Thyroid gland (tissue), 4 donors: ENCODE results near the gene FAM217A. TPM values are rescaled to one million over a fixed set of nuclear protein-coding genes. Genes with fewer than 3 reads are reported as not detected.
A peak's percentile ranks its signal among the peaks of the same experiment; 100 is the strongest.

Experiments
- DNase-seq, 2 donors: peaks; one replicate each; pipeline ENCODE4 v3.0.0-alpha.2; 2019
- H3K27ac ChIP-seq, 3 donors: fragments of 200-600 bp; sonication (generic); 1 replicate in 2 of 3; 2 replicates in 1 of 3; pipeline ENCODE4 v1.5.1; 2016 to 2019; ENCODE audit warnings: mild to moderate bottlenecking in 1 of 3, moderate library complexity in 1 of 3
- H3K27me3 ChIP-seq: fragments of 200-600 bp; sonication (generic); one replicate; pipeline ENCODE4 v1.5.1; 2019
- H3K36me3 ChIP-seq, 2 donors: fragments of 200-600 bp; sonication (generic); one replicate each; pipeline ENCODE4 v1.5.1; 2016 to 2019
- H3K4me1 ChIP-seq, 2 donors: fragments of 200-600 bp; sonication (generic); one replicate each; pipeline ENCODE4 v1.5.1; 2017 to 2019
- H3K4me3 ChIP-seq, 3 donors: fragments of 200-600 bp; sonication (generic); replicated peaks in 1 of 3; 1 replicate in 2 of 3; 2 replicates in 1 of 3; pipeline ENCODE4 v1.5.1; 2016; ENCODE audit warnings: mild to moderate bottlenecking in 1 of 3
- H3K9me3 ChIP-seq: fragments of 200-600 bp; sonication (generic); one replicate; pipeline ENCODE4 v1.5.1; 2017
- POLR2A ChIP-seq, 2 donors: fragments of 450-650 bp; IDR thresholded peaks; one replicate each; pipeline ENCODE4 v1.6.1; 2017; ENCODE audit warnings: antibody characterized with exemption in 2 of 2, mild to moderate bottlenecking in 2 of 2, moderate library complexity in 1 of 2
- WGBS, 2 donors: methylation state at CpG; one replicate each; pipeline ENCODE4 v1.1.5; 2017; 5-methylcytosine and 5-hydroxymethylcytosine counted together
- intact Hi-C: fragments of 100-400 bp; cut with DNase I; formaldehyde crosslinking; loops from one replicate; pipeline ENCODE4 v1.15.1; 2023
- total RNA-seq, 4 donors: library from RNA; depleted of rRNA; stranded (reverse); fragments of >200 nt; gene quantifications; one replicate each; pipeline ENCODE4 v1.2.3, GENCODE V29; 2016
- TF ChIP-seq, protein P1 (sequence below), 6 experiments: fragments of 200-600 bp in 3 of 6; fragments of 450-650 bp in 3 of 6; sonication (generic) in 3 of 6; IDR thresholded peaks; one replicate each; pipeline ENCODE4 v1.5.1; 2016 to 2019; ENCODE audit warnings: antibody characterized with exemption in 6 of 6, mild to moderate bottlenecking in 2 of 6, inconsistent platforms in 1 of 6, moderate library complexity in 1 of 6

The FAM217A gene
- total RNA-seq, 4 donors from 2014 or later = 0.27 TPM; not detected in 3

DNA sequence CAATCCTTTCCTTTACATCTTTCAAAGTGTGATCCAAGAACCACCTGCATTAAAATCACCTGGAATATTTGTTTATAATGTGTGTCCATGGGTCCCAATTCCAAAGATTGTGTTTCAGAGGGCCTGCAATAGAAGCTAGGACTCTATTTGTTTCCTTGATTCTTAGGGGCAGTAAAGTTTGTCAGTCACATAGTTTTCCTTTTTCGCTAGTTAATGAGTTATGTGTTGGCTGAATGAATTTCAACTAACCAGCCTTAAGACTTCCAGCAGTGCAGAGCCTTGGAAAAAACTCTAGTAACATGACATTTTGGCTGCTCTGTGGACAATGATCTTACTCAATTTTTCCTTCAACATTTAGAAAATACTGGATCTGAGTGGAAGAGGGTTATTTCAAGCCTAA lies 11.3 kb downstream of the FAM217A start:
- H3K36me3 ChIP-seq = peaks cover 4 to 17% of the 10 kb centered on the region in 2 donors
- H3K27ac ChIP-seq = no peak overlapping the region
- intact Hi-C loops = no loop called here
- H3K4me1 ChIP-seq = no peaks in the 10 kb centered on the region
- H3K4me3 ChIP-seq = no peak overlapping the region
- no peaks in the 10 kb centered on the region for H3K9me3 ChIP-seq
- no peaks in the 10 kb centered on the region for H3K27me3 ChIP-seq
- 74 to 92% methylated on average over 1 of the region's 1 CpG for WGBS, 2 donors
- DNase-seq = no peak
- TF ChIP-seq, protein P1, sequence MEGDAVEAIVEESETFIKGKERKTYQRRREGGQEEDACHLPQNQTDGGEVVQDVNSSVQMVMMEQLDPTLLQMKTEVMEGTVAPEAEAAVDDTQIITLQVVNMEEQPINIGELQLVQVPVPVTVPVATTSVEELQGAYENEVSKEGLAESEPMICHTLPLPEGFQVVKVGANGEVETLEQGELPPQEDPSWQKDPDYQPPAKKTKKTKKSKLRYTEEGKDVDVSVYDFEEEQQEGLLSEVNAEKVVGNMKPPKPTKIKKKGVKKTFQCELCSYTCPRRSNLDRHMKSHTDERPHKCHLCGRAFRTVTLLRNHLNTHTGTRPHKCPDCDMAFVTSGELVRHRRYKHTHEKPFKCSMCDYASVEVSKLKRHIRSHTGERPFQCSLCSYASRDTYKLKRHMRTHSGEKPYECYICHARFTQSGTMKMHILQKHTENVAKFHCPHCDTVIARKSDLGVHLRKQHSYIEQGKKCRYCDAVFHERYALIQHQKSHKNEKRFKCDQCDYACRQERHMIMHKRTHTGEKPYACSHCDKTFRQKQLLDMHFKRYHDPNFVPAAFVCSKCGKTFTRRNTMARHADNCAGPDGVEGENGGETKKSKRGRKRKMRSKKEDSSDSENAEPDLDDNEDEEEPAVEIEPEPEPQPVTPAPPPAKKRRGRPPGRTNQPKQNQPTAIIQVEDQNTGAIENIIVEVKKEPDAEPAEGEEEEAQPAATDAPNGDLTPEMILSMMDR (IDR thresholded peaks at IDR 0.05) = no peak
- TF ChIP-seq POLR2A (IDR thresholded peaks at IDR 0.05) = no peak

DNA sequence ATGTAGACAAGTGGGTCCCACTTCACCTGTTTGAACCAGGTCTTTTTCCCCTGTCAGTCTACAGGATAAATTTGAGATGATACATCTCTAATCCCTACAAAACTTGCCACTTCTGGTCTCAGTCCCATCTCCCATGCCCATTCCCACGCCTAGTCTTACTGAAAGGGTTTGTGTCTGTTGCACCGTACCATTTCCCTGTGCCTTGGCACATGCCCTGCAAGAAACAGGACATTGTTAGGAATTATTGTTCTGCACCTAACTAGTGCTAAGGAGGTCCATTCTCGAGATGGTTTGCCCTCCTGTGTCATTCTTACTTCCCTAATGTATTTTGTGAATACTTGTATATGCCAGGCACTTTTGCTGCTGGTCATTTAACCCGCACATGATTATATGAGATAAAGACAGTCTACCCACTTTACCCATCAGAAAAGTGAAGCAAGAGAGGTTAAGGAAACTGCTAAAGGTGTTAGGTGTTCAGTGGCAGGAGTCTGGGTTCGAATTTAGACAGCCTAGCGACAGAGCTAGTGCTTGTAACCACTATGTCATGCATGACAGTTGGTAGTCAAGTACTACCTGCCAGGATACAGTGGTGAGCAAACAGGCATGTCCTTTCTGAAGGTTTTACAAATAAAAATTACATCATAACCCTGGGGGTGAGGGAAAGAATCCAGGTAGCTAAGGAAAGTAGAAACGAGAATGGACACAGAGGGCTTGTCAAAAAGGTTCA lies 12.7 kb downstream of the FAM217A start:
- Histone ChIP-seq H3K36me3 (peaks cover 12 to 32% of the 10 kb centered on the region in 2 donors), H3K9me3 (no peaks in the 10 kb centered on the region), H3K4me1 (no peaks in the 10 kb centered on the region), H3K27ac (no peak overlapping the region), H3K4me3 (no peak overlapping the region), H3K27me3 (no peaks in the 10 kb centered on the region)
- WGBS, 2 donors = 83 to 87% methylated on average over 7 of the region's 7 CpGs
- no peak for DNase-seq
- intact Hi-C loops = no loop called here
- TF ChIP-seq POLR2A (IDR thresholded peaks at IDR 0.05) = no peak
- TF ChIP-seq, protein P1 (IDR thresholded peaks at IDR 0.05) = no peak

GRCh38 chr6:4059115-4059777 lies 19.7 kb downstream of the FAM217A start:
- TF ChIP-seq POLR2A (IDR thresholded peaks at IDR 0.05) = no peak
- TF ChIP-seq, protein P1 (IDR thresholded peaks at IDR 0.05) = no peak
- Histone ChIP-seq H3K36me3 (peaks cover 55 to 65% of the 10 kb centered on the region in 2 donors), H3K4me3 (no peak overlapping the region), H3K27ac (no peak overlapping the region), H3K4me1 (no peaks in the 10 kb centered on the region), H3K9me3 (no peaks in the 10 kb centered on the region), H3K27me3 (no peaks in the 10 kb centered on the region)
- intact Hi-C loops = no loop called here
- no peak for DNase-seq
- WGBS, 2 donors = 80 to 84% methylated on average over 4 of the region's 4 CpGs

DNA sequence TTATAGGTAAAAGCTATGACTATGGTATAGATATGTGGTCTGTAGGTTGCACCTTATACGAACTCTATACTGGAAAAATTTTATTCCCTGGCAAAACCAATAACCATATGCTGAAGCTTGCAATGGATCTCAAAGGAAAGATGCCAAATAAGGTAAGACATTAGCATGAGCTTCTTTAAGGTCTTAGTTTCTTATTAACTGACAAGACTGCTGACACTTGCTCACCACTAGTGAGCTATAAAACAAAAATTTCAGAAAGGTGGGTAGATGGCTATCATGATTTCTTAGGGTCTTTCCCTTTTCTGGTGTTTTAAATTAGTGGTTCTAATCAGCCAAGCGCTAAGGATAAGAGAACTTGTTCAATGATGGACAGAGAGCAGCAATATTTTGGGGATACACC lies 21.9 kb downstream of the FAM217A start:
- TF ChIP-seq POLR2A (IDR thresholded peaks at IDR 0.05) = no peak
- TF ChIP-seq, protein P1 (IDR thresholded peaks at IDR 0.05) = no peak
- Histone ChIP-seq H3K4me3 (no peak overlapping the region), H3K27ac (no peak overlapping the region), H3K9me3 (no peaks in the 10 kb centered on the region), H3K36me3 (peaks cover 63 to 66% of the 10 kb centered on the region in 2 donors), H3K4me1 (no peaks in the 10 kb centered on the region), H3K27me3 (no peaks in the 10 kb centered on the region)
- DNase-seq = no peak
- intact Hi-C loops = no loop called here
- 96 to 98% methylated on average over 2 of the region's 2 CpGs for WGBS, 2 donors

- Histone ChIP-seq H3K4me1 (no peaks in the 10 kb centered on the region), H3K27ac (no peak overlapping the region), H3K36me3 (peaks cover 65 to 67% of the 10 kb centered on the region in 2 donors), H3K9me3 (no peaks in the 10 kb centered on the region), H3K27me3 (no peaks in the 10 kb centered on the region), H3K4me3 (no peak overlapping the region)
- intact Hi-C loops = no loop called here
- TF ChIP-seq, protein P1 (IDR thresholded peaks at IDR 0.05) = peak in 2 of 6 experiments; percentile 11 to 20
- TF ChIP-seq POLR2A (IDR thresholded peaks at IDR 0.05) = no peak
- DNase-seq = no peak
- 63 to 68% methylated on average over 2 of the region's 2 CpGs for WGBS, 2 donors
Observed at GRCh38 chr6:4055420-4056041, 23.4 kb downstream of the FAM217A start.
